ENCODE measurements around the gene WDR72.

Gene WDR72

GRCh38 chr15:53534105-53534839 is 225.2 kb downstream of the WDR72 start:
- DNase-seq (ENCODE audit: low spot score): no peak

- DNase-seq (ENCODE audit: low spot score): no peak
Observed at GRCh38 chr15:53530761-53531160, 228.7 kb downstream of the WDR72 start.

GRCh38 chr15:53527996-53528395 is 231.5 kb downstream of the WDR72 start:
- no peak for DNase-seq (ENCODE audit: low spot score)

GRCh38 chr15:53525894-53526293 is 233.6 kb downstream of the WDR72 start:
- DNase-seq (ENCODE audit: low spot score): no peak

GRCh38 chr15:53522991-53523390 is 236.5 kb downstream of the WDR72 start:
- no peak for DNase-seq (ENCODE audit: low spot score)

- DNase-seq (ENCODE audit: low spot score): no peak
Observed at GRCh38 chr15:53520996-53521395, 238.5 kb downstream of the WDR72 start.

- no peak for DNase-seq (ENCODE audit: low spot score)
Observed at GRCh38 chr15:53513431-53513830, 246.0 kb downstream of the WDR72 start.

- DNase-seq (ENCODE audit: low spot score): no peak
Observed at GRCh38 chr15:53512029-53512428, 247.4 kb downstream of the WDR72 start.

- no peak for DNase-seq (ENCODE audit: low spot score)
Observed at GRCh38 chr15:53511175-53511574, 248.3 kb downstream of the WDR72 start.

GRCh38 chr15:53506370-53506769 is 253.1 kb downstream of the WDR72 start:
- no peak for DNase-seq (ENCODE audit: low spot score)

- no peak for DNase-seq (ENCODE audit: low spot score)
Observed at GRCh38 chr15:53498996-53499395, 260.5 kb downstream of the WDR72 start.

- DNase-seq (ENCODE audit: low spot score): no peak
Observed at GRCh38 chr15:53490341-53490740, 269.1 kb downstream of the WDR72 start.

GRCh38 chr15:53482055-53482454 is 277.4 kb downstream of the WDR72 start:
- DNase-seq (ENCODE audit: low spot score): no peak

GRCh38 chr15:53477981-53478766 is 281.3 kb downstream of the WDR72 start:
- no peak for DNase-seq (ENCODE audit: low spot score)

- DNase-seq (ENCODE audit: low spot score): no peak
Observed at GRCh38 chr15:53473886-53474285, 285.6 kb downstream of the WDR72 start.

GRCh38 chr15:53473435-53473834 is 286.0 kb downstream of the WDR72 start:
- DNase-seq (ENCODE audit: low spot score): no peak

- no peak for DNase-seq (ENCODE audit: low spot score)
Observed at GRCh38 chr15:53472883-53473282, 286.6 kb downstream of the WDR72 start.

- DNase-seq (ENCODE audit: low spot score): no peak
Observed at GRCh38 chr15:53472210-53472609, 287.3 kb downstream of the WDR72 start.

- no peak for DNase-seq (ENCODE audit: low spot score)
Observed at GRCh38 chr15:53470743-53471142, 288.7 kb downstream of the WDR72 start.

- no peak for DNase-seq (ENCODE audit: low spot score)
Observed at GRCh38 chr15:53469422-53469821, 290.0 kb downstream of the WDR72 start.

All from activated CD4-positive, alpha-beta T cell treated with anti-CD3 and anti-CD28 coated beads, Interleukin-2, Interleukin-4, amounts not matched to agents 100 ng/mL and 50 ng/mL, durations not matched to agents 16 hours and 8 hours (primary cell).